ENCODE measurements around the gene LNX1. TPM values are rescaled to one million over a fixed set of nuclear protein-coding genes. Genes with fewer than 3 reads are reported as not detected.

The LNX1 gene
- total and polyA plus RNA-seq, 9 donors, result 0.35 to 4.4 (median 1.5) TPM

DNA sequence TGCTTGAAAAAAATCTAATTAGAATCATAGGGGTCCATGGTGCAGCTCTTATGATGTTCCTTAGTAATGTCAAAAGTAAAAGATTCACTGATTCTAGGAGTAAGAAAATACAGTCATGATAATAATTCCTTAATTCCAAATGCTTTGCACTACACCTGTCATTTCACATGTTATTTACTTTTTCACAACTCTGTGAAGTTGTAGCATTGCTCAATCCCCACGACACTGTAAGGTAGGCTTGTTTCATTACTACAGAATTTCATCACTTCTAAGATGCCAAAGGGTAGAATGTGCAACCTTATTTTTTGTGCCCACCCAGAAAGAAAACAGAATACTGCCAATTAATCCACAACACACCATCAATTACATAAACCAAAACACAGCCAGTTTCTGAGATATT, 46.1 kb upstream of the LNX1 start:
- intact Hi-C loops (cut with DNase I), result no loop called here
- TF ChIP-seq POLR2A (IDR thresholded peaks at IDR 0.05) (no peak), EP300 (IDR thresholded peaks at IDR 0.05) (no peak)
- TF ChIP-seq, protein P1, sequence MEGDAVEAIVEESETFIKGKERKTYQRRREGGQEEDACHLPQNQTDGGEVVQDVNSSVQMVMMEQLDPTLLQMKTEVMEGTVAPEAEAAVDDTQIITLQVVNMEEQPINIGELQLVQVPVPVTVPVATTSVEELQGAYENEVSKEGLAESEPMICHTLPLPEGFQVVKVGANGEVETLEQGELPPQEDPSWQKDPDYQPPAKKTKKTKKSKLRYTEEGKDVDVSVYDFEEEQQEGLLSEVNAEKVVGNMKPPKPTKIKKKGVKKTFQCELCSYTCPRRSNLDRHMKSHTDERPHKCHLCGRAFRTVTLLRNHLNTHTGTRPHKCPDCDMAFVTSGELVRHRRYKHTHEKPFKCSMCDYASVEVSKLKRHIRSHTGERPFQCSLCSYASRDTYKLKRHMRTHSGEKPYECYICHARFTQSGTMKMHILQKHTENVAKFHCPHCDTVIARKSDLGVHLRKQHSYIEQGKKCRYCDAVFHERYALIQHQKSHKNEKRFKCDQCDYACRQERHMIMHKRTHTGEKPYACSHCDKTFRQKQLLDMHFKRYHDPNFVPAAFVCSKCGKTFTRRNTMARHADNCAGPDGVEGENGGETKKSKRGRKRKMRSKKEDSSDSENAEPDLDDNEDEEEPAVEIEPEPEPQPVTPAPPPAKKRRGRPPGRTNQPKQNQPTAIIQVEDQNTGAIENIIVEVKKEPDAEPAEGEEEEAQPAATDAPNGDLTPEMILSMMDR (IDR thresholded peaks at IDR 0.05), result no peak
- Histone ChIP-seq H3K4me3 (no peak overlapping the region), H3K9me3 (no peaks in the 10 kb centered on the region), H3K27ac (no peak overlapping the region), H3K4me1 (ENCODE audit: insufficient read depth) (peaks cover 16% of the 10 kb centered on the region), H3K36me3 (no peaks in the 10 kb centered on the region), H3K27me3 (no peaks in the 10 kb centered on the region)
- no peak for DNase-seq
- 88 to 93% (median 89%) methylated on average over 1 of the region's 1 CpG for WGBS, 3 donors

DNA sequence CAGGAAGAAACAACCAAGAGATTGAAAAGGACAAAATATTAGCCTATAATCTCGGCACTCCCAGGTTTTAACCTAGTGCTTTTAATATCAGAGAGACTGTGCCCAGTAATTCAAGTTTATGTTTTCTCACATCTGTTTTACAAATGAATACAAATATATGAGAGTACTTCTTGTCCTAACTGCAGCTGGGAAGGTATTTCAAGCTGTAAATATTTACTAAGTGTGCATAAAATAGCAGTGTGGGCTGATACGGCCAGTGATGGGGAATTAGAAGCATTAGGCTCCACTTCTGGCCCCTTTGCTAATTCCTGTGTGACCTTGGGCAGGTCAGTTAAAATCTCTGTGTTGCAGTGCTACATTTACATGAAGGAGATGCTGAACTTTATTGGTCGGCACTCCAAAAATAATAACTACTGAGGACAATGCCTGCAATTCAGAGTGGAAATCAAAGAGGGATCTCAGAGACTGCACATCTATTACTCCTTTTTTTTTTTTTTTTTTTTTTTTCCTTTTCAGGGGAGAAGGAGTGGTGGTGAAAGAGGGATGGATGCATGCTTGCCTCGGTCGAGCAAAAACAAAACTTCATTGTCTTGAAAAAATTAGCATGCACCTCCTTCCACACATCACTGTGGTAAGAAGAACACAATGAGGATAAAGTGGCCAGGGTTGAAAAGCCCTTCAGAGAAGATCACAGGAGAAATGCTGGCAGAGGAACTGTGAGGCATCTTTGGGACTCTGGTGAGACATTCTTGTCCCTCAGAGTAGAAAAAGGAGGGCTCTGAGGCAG, 44.6 kb upstream of the LNX1 start:
- Histone ChIP-seq H3K27ac (no peak overlapping the region), H3K9me3 (no peaks in the 10 kb centered on the region), H3K4me3 (no peak overlapping the region), H3K4me1 (ENCODE audit: insufficient read depth) (peaks cover 16% of the 10 kb centered on the region), H3K36me3 (no peaks in the 10 kb centered on the region), H3K27me3 (no peaks in the 10 kb centered on the region)
- TF ChIP-seq POLR2A (IDR thresholded peaks at IDR 0.05), result no peak
- no peak for TF ChIP-seq EP300 (IDR thresholded peaks at IDR 0.05)
- TF ChIP-seq, protein P1 (IDR thresholded peaks at IDR 0.05), result no peak
- WGBS, 3 donors, result 10 to 27% (median 13%) methylated on average over 5 of the region's 5 CpGs
- intact Hi-C loops (cut with DNase I), result no loop called here
- DNase-seq, result no peak

DNA sequence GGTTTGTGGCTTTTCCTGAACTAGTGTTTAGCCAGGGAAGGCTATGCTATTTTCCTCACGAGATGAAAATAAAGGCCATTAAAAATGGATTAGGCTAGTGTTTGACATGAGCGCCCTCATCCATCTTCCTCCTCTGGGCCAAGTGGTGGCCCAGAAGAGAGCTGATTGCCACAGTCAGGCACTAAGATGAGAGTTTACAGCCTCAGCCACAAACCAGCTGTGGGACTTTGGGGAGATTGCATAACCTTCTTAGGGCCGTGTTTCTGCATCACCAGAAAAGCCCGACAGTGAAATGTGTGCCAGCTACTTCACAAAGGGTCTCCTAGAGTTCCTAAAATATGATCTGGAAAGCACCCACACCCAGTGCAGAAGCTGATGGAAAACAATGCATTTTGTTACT, 42.3 kb upstream of the LNX1 start:
- no peak overlapping the region for H3K27ac ChIP-seq
- DNase-seq, result peak in 2 of 5 donors; percentile 34 to 50
- peaks cover 16% of the 10 kb centered on the region for H3K4me1 ChIP-seq (ENCODE audit: insufficient read depth)
- intact Hi-C loops (cut with DNase I), result no loop called here
- TF ChIP-seq POLR2A (IDR thresholded peaks at IDR 0.05) (no peak), EP300 (IDR thresholded peaks at IDR 0.05) (no peak)
- TF ChIP-seq, protein P1 (IDR thresholded peaks at IDR 0.05), result no peak
- no peaks in the 10 kb centered on the region for H3K27me3 ChIP-seq
- no peaks in the 10 kb centered on the region for H3K36me3 ChIP-seq
- 9 to 40% (median 25%) methylated on average over 4 of the region's 4 CpGs for WGBS, 3 donors
- H3K4me3 ChIP-seq, result no peak overlapping the region
- no peaks in the 10 kb centered on the region for H3K9me3 ChIP-seq

DNA sequence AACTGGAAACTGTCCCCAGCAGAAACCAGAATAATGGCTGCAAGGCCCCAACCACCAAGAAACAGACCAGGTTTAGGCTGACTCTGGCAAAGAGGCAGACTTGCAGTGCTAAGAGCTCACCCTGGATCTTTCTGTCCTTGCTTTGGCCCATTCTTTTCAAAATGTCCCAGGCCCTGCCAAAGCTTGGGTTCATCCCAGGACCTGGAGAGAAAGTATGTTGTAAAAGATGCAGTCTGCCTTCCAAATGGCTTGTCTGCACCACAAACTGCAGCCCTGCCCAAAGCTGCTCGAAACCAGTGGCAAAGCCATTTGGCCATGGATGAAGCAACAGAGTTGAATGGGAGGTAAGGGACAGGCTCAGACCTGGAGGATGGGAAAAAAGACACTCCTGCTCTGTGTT, 38.0 kb upstream of the LNX1 start:
- intact Hi-C loops (cut with DNase I), result no loop called here
- Histone ChIP-seq H3K27me3 (no peaks in the 10 kb centered on the region), H3K36me3 (no peaks in the 10 kb centered on the region), H3K4me3 (no peak overlapping the region), H3K4me1 (ENCODE audit: insufficient read depth) (peaks cover 12% of the 10 kb centered on the region), H3K27ac (no peak overlapping the region), H3K9me3 (no peaks in the 10 kb centered on the region)
- 69 to 100% (median 79%) methylated on average over 1 of the region's 1 CpG for WGBS, 3 donors
- TF ChIP-seq POLR2A (IDR thresholded peaks at IDR 0.05), result no peak
- TF ChIP-seq, protein P1 (IDR thresholded peaks at IDR 0.05), result no peak
- TF ChIP-seq EP300 (IDR thresholded peaks at IDR 0.05), result no peak
- no peak for DNase-seq
